ENCODE results near the gene IFT57. TPM values are rescaled to one million over a fixed set of nuclear protein-coding genes. Genes with fewer than 3 reads are reported as not detected.

IFT57 gene
- total and polyA plus RNA-seq, 2 experiments from 2014 or later: 28.6 to 49.0 TPM

DNA sequence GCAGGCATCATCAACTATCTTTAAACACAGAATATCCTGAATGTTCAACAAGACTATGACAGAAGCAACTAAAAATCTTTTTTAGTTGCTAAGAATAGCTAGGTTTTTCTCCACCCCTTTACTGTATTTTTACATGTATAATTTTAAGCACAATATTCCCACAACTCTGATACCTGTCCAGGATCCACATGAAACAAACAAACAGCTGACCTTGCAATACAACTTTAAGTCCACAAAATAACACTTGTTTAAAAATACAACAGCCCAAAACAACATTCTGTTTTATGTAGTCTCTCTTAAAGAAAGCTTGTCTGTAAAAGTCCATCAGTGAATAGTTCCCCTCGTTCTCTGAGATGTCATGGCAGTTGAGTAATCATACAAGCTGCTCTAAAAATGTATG lies 41.1 kb downstream of the IFT57 start (continued):
- TF ChIP-seq, protein P1, sequence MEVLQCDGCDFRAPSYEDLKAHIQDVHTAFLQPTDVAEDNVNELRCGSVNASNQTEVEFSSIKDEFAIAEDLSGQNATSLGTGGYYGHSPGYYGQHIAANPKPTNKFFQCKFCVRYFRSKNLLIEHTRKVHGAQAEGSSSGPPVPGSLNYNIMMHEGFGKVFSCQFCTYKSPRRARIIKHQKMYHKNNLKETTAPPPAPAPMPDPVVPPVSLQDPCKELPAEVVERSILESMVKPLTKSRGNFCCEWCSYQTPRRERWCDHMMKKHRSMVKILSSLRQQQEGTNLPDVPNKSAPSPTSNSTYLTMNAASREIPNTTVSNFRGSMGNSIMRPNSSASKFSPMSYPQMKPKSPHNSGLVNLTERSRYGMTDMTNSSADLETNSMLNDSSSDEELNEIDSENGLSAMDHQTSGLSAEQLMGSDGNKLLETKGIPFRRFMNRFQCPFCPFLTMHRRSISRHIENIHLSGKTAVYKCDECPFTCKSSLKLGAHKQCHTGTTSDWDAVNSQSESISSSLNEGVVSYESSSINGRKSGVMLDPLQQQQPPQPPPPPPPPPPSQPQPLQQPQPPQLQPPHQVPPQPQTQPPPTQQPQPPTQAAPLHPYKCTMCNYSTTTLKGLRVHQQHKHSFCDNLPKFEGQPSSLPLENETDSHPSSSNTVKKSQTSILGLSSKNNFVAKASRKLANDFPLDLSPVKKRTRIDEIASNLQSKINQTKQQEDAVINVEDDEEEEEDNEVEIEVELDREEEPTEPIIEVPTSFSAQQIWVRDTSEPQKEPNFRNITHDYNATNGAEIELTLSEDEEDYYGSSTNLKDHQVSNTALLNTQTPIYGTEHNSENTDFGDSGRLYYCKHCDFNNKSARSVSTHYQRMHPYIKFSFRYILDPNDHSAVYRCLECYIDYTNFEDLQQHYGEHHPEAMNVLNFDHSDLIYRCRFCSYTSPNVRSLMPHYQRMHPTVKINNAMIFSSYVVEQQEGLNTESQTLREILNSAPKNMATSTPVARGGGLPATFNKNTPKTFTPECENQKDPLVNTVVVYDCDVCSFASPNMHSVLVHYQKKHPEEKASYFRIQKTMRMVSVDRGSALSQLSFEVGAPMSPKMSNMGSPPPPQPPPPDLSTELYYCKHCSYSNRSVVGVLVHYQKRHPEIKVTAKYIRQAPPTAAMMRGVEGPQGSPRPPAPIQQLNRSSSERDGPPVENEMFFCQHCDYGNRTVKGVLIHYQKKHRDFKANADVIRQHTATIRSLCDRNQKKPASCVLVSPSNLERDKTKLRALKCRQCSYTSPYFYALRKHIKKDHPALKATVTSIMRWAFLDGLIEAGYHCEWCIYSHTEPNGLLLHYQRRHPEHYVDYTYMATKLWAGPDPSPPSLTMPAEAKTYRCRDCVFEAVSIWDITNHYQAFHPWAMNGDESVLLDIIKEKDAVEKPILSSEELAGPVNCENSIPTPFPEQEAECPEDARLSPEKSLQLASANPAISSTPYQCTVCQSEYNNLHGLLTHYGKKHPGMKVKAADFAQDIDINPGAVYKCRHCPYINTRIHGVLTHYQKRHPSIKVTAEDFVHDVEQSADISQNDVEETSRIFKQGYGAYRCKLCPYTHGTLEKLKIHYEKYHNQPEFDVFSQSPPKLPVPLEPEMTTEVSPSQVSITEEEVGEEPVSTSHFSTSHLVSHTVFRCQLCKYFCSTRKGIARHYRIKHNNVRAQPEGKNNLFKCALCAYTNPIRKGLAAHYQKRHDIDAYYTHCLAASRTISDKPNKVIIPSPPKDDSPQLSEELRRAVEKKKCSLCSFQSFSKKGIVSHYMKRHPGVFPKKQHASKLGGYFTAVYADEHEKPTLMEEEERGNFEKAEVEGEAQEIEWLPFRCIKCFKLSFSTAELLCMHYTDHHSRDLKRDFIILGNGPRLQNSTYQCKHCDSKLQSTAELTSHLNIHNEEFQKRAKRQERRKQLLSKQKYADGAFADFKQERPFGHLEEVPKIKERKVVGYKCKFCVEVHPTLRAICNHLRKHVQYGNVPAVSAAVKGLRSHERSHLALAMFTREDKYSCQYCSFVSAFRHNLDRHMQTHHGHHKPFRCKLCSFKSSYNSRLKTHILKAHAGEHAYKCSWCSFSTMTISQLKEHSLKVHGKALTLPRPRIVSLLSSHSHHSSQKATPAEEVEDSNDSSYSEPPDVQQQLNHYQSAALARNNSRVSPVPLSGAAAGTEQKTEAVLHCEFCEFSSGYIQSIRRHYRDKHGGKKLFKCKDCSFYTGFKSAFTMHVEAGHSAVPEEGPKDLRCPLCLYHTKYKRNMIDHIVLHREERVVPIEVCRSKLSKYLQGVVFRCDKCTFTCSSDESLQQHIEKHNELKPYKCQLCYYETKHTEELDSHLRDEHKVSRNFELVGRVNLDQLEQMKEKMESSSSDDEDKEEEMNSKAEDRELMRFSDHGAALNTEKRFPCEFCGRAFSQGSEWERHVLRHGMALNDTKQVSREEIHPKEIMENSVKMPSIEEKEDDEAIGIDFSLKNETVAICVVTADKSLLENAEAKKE (CRISPR knock-in tag; IDR thresholded peaks at IDR 0.05): no peak
- TF ChIP-seq, protein P2, sequence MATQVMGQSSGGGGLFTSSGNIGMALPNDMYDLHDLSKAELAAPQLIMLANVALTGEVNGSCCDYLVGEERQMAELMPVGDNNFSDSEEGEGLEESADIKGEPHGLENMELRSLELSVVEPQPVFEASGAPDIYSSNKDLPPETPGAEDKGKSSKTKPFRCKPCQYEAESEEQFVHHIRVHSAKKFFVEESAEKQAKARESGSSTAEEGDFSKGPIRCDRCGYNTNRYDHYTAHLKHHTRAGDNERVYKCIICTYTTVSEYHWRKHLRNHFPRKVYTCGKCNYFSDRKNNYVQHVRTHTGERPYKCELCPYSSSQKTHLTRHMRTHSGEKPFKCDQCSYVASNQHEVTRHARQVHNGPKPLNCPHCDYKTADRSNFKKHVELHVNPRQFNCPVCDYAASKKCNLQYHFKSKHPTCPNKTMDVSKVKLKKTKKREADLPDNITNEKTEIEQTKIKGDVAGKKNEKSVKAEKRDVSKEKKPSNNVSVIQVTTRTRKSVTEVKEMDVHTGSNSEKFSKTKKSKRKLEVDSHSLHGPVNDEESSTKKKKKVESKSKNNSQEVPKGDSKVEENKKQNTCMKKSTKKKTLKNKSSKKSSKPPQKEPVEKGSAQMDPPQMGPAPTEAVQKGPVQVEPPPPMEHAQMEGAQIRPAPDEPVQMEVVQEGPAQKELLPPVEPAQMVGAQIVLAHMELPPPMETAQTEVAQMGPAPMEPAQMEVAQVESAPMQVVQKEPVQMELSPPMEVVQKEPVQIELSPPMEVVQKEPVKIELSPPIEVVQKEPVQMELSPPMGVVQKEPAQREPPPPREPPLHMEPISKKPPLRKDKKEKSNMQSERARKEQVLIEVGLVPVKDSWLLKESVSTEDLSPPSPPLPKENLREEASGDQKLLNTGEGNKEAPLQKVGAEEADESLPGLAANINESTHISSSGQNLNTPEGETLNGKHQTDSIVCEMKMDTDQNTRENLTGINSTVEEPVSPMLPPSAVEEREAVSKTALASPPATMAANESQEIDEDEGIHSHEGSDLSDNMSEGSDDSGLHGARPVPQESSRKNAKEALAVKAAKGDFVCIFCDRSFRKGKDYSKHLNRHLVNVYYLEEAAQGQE (IDR thresholded peaks at IDR 0.05; ENCODE audit: unreplicated experiment): no peak
- TF ChIP-seq EZH2phosphoT487 (IDR thresholded peaks at IDR 0.05; ENCODE audit: unreplicated experiment) (no peak), ZNF114 (CRISPR knock-in tag; IDR thresholded peaks at IDR 0.05) (no peak)

DNA sequence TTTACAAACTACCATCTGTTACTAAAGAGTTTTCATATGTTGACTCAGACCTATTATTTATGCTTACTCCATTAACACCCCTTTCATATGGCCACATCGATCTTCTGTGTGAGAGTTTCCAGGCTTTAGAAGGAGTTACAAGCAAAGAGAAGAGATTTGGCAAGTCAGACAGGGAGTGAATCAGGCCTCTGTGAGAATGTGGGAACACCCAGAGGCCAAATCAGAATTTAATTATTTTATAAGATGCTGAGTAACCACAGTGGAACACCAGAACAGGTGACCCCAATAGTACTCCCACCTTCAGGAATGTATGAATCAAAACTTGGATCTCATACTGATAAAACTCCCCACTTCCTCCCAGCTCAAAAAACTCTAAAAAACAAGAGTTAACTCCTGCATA lies 42.0 kb downstream of the IFT57 start:
- Mint-ChIP-seq H3K27ac (no peak overlapping the region), H3K9me3 (no peaks in the 10 kb centered on the region), H3K36me3 (ENCODE audit: low read depth) (no peaks in the 10 kb centered on the region), H3K4me3 (no peak overlapping the region), H3K4me1 (peaks cover 35% of the 10 kb centered on the region), H3K27me3 (ENCODE audit: insufficient read depth, low read depth, poor library complexity) (no peaks in the 10 kb centered on the region)
- peaks cover 21% of the 10 kb centered on the region for H3K4me1 ChIP-seq (ENCODE audit: insufficient read depth)
- no peak overlapping the region for H3K4me2 ChIP-seq
- ATAC-seq: no peak
- H3F3A ChIP-seq (replicated peaks; ENCODE audit: low read depth): no peaks in the 10 kb centered on the region
- no peak overlapping the region for H3K27ac ChIP-seq (ENCODE audit: low read depth)
- no peak for DNase-seq (ENCODE audit: low spot score)
- no peaks in the 10 kb centered on the region for H3K9me2 ChIP-seq (ENCODE audit: insufficient read depth)
- no peak overlapping the region for H3K4me3 ChIP-seq
- H3K27me3 ChIP-seq (ENCODE audit: insufficient read depth): no peaks in the 10 kb centered on the region
- H4K20me1 ChIP-seq (replicated peaks; ENCODE audit: insufficient read depth): no peaks in the 10 kb centered on the region
- no peaks in the 10 kb centered on the region for H3K79me2 ChIP-seq (replicated peaks; ENCODE audit: insufficient read depth)
- H2AFZ ChIP-seq: no peak overlapping the region
- H3K36me3 ChIP-seq (ENCODE audit: insufficient read depth): no peaks in the 10 kb centered on the region
- TF ChIP-seq EZH2 (IDR thresholded peaks at IDR 0.05; ENCODE audit: low read depth, unreplicated experiment) (no peak), STAT1 (IDR thresholded peaks at IDR 0.05; ENCODE audit: unreplicated experiment) (no peak), JUNB (IDR thresholded peaks at IDR 0.05; ENCODE audit: unreplicated experiment) (no peak)

Data from GM23338 (cell line).